Stomach (tissue), 4 donors: ENCODE results near the gene UMOD.

Source experiments
- EP300 ChIP-seq: sonication (generic); formaldehyde crosslinking; IDR thresholded peaks from one replicate; pipeline ENCODE4 v1.6.1; 2017; ENCODE audit warnings: antibody characterized with exemption
- POLR2A ChIP-seq, 4 donors: fragments of 450-650 bp; IDR thresholded peaks; one replicate each; pipeline ENCODE4 v1.6.1; 2016; ENCODE audit warnings: antibody characterized with exemption in 4 of 4, control low read depth in 2 of 4, mild to moderate bottlenecking in 1 of 4, moderate library complexity in 1 of 4

GRCh38 chr16:20372701-20373100, 20.2 kb upstream of the UMOD start:
- TF ChIP-seq POLR2A (IDR thresholded peaks at IDR 0.05): no peak
- no peak for TF ChIP-seq EP300
